OCI-LY3 (cell line): ENCODE results near the gene PDCD11.

Source experiments
- CTCF ChIP-seq: fragments of 200-600, 300-600 bp; sonication (generic); IDR thresholded peaks from 2 replicates; pipeline ENCODE4 v1.5.1; 2014; ENCODE audit warnings: antibody characterized with exemption, low read length, low read depth
- EZH2phosphoT487 ChIP-seq: fragments of 200-600 bp; shearing (Covaris generic); IDR thresholded peaks from 2 replicates; pipeline ENCODE4 v1.6.1; 2018; ENCODE audit warnings: antibody characterized with exemption, mixed run types, low read depth

- TF ChIP-seq CTCF (no peak), EZH2phosphoT487 (no peak)
These were observed at the start of gene PDCD11, which contains the start of gene ATP5MK for GRCh38 chr10:103396067-103396788.
